ENCODE results near the gene ABCG1.

The ABCG1 gene

DNA sequence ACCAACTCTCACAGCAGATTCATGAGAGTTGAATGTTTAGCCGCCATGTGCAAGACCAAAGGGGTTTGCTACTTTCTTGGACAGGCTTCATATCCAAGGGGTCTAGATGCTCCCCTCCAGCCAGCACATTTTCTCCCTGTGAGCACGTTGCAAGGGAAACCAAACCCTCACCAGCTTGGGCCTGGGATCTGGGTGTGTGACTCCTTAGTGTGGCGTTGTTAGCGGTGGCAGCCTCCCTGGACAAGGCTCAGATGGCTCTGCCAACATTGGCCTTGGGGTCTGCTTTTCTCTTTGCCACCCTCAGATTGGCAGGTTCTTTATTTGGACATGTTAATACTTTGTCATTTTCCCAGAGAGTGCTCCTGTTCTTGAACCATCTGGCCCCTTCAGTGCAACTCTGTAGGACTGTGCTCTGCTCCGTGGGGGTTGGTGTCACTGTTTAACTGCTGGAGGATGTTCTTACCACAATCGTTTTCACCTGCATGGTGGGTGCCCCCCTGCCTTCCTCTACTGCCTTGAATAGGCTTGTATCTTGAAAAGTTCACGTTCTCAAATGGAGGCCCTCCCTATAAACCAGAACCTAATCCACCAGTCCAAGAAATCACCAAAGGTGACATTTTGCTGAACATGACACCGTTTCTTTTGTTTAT is 13.4 kb downstream of the ABCG1 start:
- TF ChIP-seq, protein P1, sequence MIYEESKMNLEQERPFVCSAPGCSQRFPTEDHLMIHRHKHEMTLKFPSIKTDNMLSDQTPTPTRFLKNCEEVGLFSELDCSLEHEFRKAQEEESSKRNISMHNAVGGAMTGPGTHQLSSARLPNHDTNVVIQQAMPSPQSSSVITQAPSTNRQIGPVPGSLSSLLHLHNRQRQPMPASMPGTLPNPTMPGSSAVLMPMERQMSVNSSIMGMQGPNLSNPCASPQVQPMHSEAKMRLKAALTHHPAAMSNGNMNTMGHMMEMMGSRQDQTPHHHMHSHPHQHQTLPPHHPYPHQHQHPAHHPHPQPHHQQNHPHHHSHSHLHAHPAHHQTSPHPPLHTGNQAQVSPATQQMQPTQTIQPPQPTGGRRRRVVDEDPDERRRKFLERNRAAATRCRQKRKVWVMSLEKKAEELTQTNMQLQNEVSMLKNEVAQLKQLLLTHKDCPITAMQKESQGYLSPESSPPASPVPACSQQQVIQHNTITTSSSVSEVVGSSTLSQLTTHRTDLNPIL (CRISPR knock-in tag; IDR thresholded peaks at IDR 0.05; ENCODE audit: low read depth) = no peak
- TF ChIP-seq, protein P2, sequence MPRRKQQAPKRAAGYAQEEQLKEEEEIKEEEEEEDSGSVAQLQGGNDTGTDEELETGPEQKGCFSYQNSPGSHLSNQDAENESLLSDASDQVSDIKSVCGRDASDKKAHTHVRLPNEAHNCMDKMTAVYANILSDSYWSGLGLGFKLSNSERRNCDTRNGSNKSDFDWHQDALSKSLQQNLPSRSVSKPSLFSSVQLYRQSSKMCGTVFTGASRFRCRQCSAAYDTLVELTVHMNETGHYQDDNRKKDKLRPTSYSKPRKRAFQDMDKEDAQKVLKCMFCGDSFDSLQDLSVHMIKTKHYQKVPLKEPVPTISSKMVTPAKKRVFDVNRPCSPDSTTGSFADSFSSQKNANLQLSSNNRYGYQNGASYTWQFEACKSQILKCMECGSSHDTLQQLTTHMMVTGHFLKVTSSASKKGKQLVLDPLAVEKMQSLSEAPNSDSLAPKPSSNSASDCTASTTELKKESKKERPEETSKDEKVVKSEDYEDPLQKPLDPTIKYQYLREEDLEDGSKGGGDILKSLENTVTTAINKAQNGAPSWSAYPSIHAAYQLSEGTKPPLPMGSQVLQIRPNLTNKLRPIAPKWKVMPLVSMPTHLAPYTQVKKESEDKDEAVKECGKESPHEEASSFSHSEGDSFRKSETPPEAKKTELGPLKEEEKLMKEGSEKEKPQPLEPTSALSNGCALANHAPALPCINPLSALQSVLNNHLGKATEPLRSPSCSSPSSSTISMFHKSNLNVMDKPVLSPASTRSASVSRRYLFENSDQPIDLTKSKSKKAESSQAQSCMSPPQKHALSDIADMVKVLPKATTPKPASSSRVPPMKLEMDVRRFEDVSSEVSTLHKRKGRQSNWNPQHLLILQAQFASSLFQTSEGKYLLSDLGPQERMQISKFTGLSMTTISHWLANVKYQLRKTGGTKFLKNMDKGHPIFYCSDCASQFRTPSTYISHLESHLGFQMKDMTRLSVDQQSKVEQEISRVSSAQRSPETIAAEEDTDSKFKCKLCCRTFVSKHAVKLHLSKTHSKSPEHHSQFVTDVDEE (CRISPR knock-in tag; IDR thresholded peaks at IDR 0.05) = no peak
- no peak for ATAC-seq

DNA sequence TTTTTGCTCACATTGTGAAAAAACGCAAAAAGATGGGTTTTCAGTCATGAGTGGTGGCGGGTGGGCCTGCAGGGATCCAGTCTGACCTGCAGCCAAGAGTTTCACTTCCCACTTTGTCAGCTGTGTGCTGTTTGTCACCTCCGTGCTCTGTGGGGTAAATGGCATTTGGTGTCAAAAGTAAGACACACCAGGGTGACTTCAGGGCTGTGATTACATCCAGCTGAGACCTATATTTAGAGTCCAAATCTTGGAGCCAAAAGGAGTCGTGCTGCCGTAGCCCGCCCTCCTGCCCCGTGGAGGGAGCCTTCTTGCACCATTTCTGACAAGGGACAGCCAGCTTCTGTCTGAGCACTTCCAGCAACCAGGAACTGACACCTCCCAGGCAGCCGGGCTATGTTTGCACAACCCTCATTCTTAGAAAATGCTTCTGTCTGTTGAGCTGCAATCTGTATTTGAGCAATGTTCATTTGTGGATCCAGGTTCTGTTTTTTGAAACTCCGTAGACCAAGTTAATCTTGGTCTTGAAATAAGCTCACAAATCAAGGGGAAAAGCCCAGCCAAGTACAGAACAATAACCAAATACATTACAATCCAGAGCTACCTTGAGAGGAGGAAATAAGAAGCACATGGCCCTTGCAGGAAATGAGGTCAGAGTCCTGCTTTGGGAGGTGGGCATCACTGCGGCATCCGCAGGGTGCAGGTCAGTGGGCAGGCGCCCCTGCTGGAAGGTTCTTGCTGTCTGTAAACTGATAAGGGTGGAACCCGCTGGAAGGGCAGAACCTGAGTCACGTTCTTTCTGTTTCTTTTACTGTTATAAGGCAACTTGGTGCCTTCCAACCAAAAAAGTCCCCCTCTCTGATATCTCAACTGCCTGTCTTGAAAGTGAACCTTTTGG is 14.4 kb downstream of the ABCG1 start:
- TF ChIP-seq, protein P3, sequence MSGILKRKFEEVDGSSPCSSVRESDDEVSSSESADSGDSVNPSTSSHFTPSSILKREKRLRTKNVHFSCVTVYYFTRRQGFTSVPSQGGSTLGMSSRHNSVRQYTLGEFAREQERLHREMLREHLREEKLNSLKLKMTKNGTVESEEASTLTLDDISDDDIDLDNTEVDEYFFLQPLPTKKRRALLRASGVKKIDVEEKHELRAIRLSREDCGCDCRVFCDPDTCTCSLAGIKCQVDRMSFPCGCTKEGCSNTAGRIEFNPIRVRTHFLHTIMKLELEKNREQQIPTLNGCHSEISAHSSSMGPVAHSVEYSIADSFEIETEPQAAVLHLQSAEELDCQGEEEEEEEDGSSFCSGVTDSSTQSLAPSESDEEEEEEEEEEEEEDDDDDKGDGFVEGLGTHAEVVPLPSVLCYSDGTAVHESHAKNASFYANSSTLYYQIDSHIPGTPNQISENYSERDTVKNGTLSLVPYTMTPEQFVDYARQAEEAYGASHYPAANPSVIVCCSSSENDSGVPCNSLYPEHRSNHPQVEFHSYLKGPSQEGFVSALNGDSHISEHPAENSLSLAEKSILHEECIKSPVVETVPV (CRISPR knock-in tag; IDR thresholded peaks at IDR 0.05) = no peak
- TF ChIP-seq ZFP30 (CRISPR knock-in tag; IDR thresholded peaks at IDR 0.05) (no peak), ZFP3 (CRISPR knock-in tag; IDR thresholded peaks at IDR 0.05) (no peak), PPARA (CRISPR knock-in tag; IDR thresholded peaks at IDR 0.05; ENCODE audit: borderline replicate concordance) (no peak), SNAI2 (CRISPR knock-in tag; IDR thresholded peaks at IDR 0.05) (no peak), ISL1 (CRISPR knock-in tag; IDR thresholded peaks at IDR 0.05) (no peak), BACH2 (CRISPR knock-in tag; IDR thresholded peaks at IDR 0.05; ENCODE audit: borderline replicate concordance) (no peak), RARB (CRISPR knock-in tag; IDR thresholded peaks at IDR 0.05) (no peak), TOX (CRISPR knock-in tag; IDR thresholded peaks at IDR 0.05; ENCODE audit: borderline replicate concordance) (no peak), ESRRG (CRISPR knock-in tag; IDR thresholded peaks at IDR 0.05) (no peak), CSDC2 (CRISPR knock-in tag; IDR thresholded peaks at IDR 0.05) (no peak), ZNF8 (CRISPR knock-in tag; IDR thresholded peaks at IDR 0.05) (no peak), ARNTL (CRISPR knock-in tag; IDR thresholded peaks at IDR 0.05; ENCODE audit: borderline replicate concordance, low read depth) (no peak), GLIS3 (CRISPR knock-in tag; IDR thresholded peaks at IDR 0.05) (no peak), OSR1 (CRISPR knock-in tag; IDR thresholded peaks at IDR 0.05) (no peak)
- TF ChIP-seq, protein P1 (CRISPR knock-in tag; IDR thresholded peaks at IDR 0.05; ENCODE audit: low read depth) = no peak
- TF ChIP-seq, protein P4, sequence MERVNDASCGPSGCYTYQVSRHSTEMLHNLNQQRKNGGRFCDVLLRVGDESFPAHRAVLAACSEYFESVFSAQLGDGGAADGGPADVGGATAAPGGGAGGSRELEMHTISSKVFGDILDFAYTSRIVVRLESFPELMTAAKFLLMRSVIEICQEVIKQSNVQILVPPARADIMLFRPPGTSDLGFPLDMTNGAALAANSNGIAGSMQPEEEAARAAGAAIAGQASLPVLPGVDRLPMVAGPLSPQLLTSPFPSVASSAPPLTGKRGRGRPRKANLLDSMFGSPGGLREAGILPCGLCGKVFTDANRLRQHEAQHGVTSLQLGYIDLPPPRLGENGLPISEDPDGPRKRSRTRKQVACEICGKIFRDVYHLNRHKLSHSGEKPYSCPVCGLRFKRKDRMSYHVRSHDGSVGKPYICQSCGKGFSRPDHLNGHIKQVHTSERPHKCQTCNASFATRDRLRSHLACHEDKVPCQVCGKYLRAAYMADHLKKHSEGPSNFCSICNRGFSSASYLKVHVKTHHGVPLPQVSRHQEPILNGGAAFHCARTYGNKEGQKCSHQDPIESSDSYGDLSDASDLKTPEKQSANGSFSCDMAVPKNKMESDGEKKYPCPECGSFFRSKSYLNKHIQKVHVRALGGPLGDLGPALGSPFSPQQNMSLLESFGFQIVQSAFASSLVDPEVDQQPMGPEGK (CRISPR knock-in tag; IDR thresholded peaks at IDR 0.05; ENCODE audit: borderline replicate concordance) = no peak
- ATAC-seq = 0 out of 3 replicates have a peak, but pooled peaks have one; percentile 18

DNA sequence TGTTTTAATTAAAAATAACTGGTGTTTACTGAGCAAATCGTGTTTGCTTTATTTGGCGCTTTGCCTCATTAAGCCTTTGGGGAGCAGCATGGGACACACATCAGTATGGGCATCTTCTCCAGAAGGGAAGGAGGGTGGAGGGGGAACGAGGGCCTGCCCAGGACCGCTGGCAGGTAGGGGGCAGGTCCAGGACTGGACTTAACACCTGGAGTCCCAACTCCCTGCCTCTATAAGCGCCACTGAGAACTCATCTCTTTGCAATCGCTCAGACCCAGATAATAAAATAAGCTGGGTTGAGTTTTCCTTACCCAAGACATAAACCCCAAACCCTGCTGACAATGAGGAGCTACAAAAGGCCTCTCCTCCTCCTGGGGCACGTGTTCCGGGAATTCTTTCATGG is 15.1 kb downstream of the ABCG1 start:
- no peak for ATAC-seq
- no peak for TF ChIP-seq GLIS3 (CRISPR knock-in tag; IDR thresholded peaks at IDR 0.05)
- no peak for TF ChIP-seq ISL1 (CRISPR knock-in tag; IDR thresholded peaks at IDR 0.05)
- TF ChIP-seq, protein P1 (CRISPR knock-in tag; IDR thresholded peaks at IDR 0.05; ENCODE audit: low read depth) = no peak
- TF ChIP-seq TCF4 (CRISPR knock-in tag; IDR thresholded peaks at IDR 0.05; ENCODE audit: borderline replicate concordance) = no peak
- TF ChIP-seq ZNF565 (CRISPR knock-in tag; conservative IDR thresholded peaks at IDR 0.05; ENCODE audit: low read depth) = no peak
- no peak for TF ChIP-seq OSR1 (CRISPR knock-in tag; IDR thresholded peaks at IDR 0.05)
- TF ChIP-seq, protein P2 (CRISPR knock-in tag; IDR thresholded peaks at IDR 0.05) = no peak
- no peak for TF ChIP-seq ZFP30 (CRISPR knock-in tag; IDR thresholded peaks at IDR 0.05)
- TF ChIP-seq, protein P4 (CRISPR knock-in tag; IDR thresholded peaks at IDR 0.05; ENCODE audit: borderline replicate concordance) = no peak

Data from SK-N-SH treated with all-trans-retinoic acid at 6 μM for 48 hours (cell line).